K562 (cell line): Measurements from ENCODE around the gene TRIM37. TPM values are rescaled to one million over a fixed set of nuclear protein-coding genes. Genes with fewer than 3 reads are reported as not detected.

Experiments
- BRF1 ChIP-seq: IDR thresholded peaks from 3 replicates; pipeline ENCODE4 v1.6.1; 2011; ENCODE audit warnings: borderline replicate concordance, mild to moderate bottlenecking; ENCODE audit not compliant: insufficient read length; ENCODE audit errors: extremely low read depth
- ETV6 ChIP-seq, 3 experiments: fragments of 150-350 bp in 1 of 3; sonication (generic) in 1 of 3; formaldehyde crosslinking in 1 of 3; IDR thresholded peaks; 2 replicates each; pipeline versions ENCODE4 v1.6.1 to v1.8.0; 2014 to 2022; ENCODE audit warnings: borderline replicate concordance in 2 of 3, low read depth in 2 of 3, antibody characterized with exemption in 1 of 3, low read length in 1 of 3, mild to moderate bottlenecking in 1 of 3, missing genetic modification reagents in 1 of 3
- FOXK2 ChIP-seq, 2 experiments: fragments of 450-650 bp; IDR thresholded peaks in 1 of 2; conservative IDR thresholded peaks in 1 of 2; 2 replicates each; pipeline ENCODE4 v1.6.1; 2016; ENCODE audit warnings: low read depth in 2 of 2, mild to moderate bottlenecking in 1 of 2
- HEY1 ChIP-seq: fragments of 250-450 bp; sonication (Bioruptor Pico); IDR thresholded peaks from 2 replicates; pipeline ENCODE4 v1.5.0; 2020; ENCODE audit warnings: mild to moderate bottlenecking, moderate library complexity, borderline replicate concordance
- KLF13 ChIP-seq: fragments of 450-650 bp; IDR thresholded peaks from 2 replicates; pipeline ENCODE4 v1.6.1; 2016; ENCODE audit warnings: missing genetic modification characterization, low read depth, mild to moderate bottlenecking, missing compliant biosample characterization, moderate library complexity, borderline replicate concordance
- LCOR ChIP-seq: sonication (generic); formaldehyde crosslinking; IDR thresholded peaks from 2 replicates; pipeline ENCODE4 v1.8.0; 2022; ENCODE audit warnings: mild to moderate bottlenecking, missing genetic modification reagents
- MAFF ChIP-seq: IDR thresholded peaks from 2 replicates; pipeline ENCODE4 v1.6.1; 2012; ENCODE audit warnings: low read length, improper control_type of control experiment
- MAZ ChIP-seq, 2 experiments: fragments of 450-650 bp in 1 of 2; sonication (generic) in 1 of 2; formaldehyde crosslinking; IDR thresholded peaks in 1 of 2; conservative IDR thresholded peaks in 1 of 2; 2 replicates each; pipeline versions ENCODE4 v1.4.0 to v1.5.0; 2020; ENCODE audit warnings: mild to moderate bottlenecking in 1 of 2, missing genetic modification reagents in 1 of 2
- MEIS2 ChIP-seq: fragments of 450-650 bp; IDR thresholded peaks from 2 replicates; pipeline ENCODE4 v1.6.1; 2014; ENCODE audit warnings: mild to moderate bottlenecking; ENCODE audit not compliant: partially characterized antibody
- MTA1 ChIP-seq: fragments of 450-650 bp; IDR thresholded peaks from 2 replicates; pipeline ENCODE4 v1.6.1; 2017; ENCODE audit warnings: borderline replicate concordance
- NCOA6 ChIP-seq: fragments of 450-650 bp; IDR thresholded peaks from 2 replicates; pipeline ENCODE4 v1.6.1; 2017; ENCODE audit warnings: mild to moderate bottlenecking
- POLR2AphosphoS2 ChIP-seq: IDR thresholded peaks from 2 replicates; pipeline ENCODE4 v1.6.1; 2012; ENCODE audit warnings: low read length, improper control_type of control experiment
- PPARD ChIP-seq: fragments of 250-450 bp; sonication (Bioruptor Pico); IDR thresholded peaks from 2 replicates; pipeline ENCODE4 v1.8.0; 2022; ENCODE audit warnings: inconsistent platforms, mild to moderate bottlenecking, moderate library complexity
- RBFOX2 ChIP-seq: fragments of 200-400 bp; formaldehyde crosslinking; IDR thresholded peaks from 2 replicates; pipeline ENCODE4 v1.6.1; 2017; ENCODE audit warnings: low read depth, mild to moderate bottlenecking, low read length, moderate library complexity
- SMC3 ChIP-seq: conservative IDR thresholded peaks from 2 replicates; pipeline ENCODE4 v1.6.1; 2011; ENCODE audit warnings: low read depth, low read length, improper control_type of control experiment; ENCODE audit not compliant: insufficient read depth
- SRSF7 ChIP-seq: fragments of 200-400 bp; formaldehyde crosslinking; optimal IDR thresholded peaks from 2 replicates; pipeline ENCODE3; 2017; ENCODE audit warnings: mild to moderate bottlenecking, low read depth, low read length
- TCF7L2 ChIP-seq: fragments of 150-350 bp; IDR thresholded peaks from 2 replicates; pipeline ENCODE4 v1.6.1; 2016; ENCODE audit warnings: low read depth, mild to moderate bottlenecking, low read length, moderate library complexity
- U2AF2 ChIP-seq: fragments of 200-400 bp; formaldehyde crosslinking; optimal IDR thresholded peaks from 2 replicates; pipeline ENCODE3; 2017; ENCODE audit warnings: low read depth, mild to moderate bottlenecking, low read length
- ZBED1 ChIP-seq: IDR thresholded peaks from 2 replicates; pipeline ENCODE4 v1.6.1; 2014
- ZBTB1 ChIP-seq: sonication (generic); formaldehyde crosslinking; IDR thresholded peaks from 2 replicates; pipeline ENCODE4 v1.8.1; 2023; ENCODE audit warnings: missing genetic modification reagents, low read depth, mild to moderate bottlenecking, borderline replicate concordance
- ZC3H11A ChIP-seq: IDR thresholded peaks from 2 replicates; pipeline ENCODE4 v1.6.1; 2012; ENCODE audit warnings: low read depth, low read length, improper control_type of control experiment
- ZNF408 ChIP-seq: fragments of 250-450 bp; sonication (Bioruptor Pico); IDR thresholded peaks from 2 replicates; pipeline ENCODE4 v1.4.0; 2020; ENCODE audit warnings: low read depth, mild to moderate bottlenecking, moderate library complexity
- ZNF785 ChIP-seq: fragments of 250-450 bp; sonication (Bioruptor Pico); IDR thresholded peaks from 2 replicates; pipeline ENCODE4 v1.4.0; 2020; ENCODE audit warnings: mild to moderate bottlenecking
- polyA plus RNA-seq, 8 experiments: library from polyadenylated mRNA; depleted of rRNA in 4 of 8; stranded (reverse) in 5 of 8; unstranded in 3 of 8; fragments of >200 nt; fragmentation: Nextera tagmentation in 2 of 8; fragmentation: Illumina TruSeq in 1 of 8; extraction: Ambion mirVana in 2 of 8; extraction: Trizol in 1 of 8; gene quantifications; 2 replicates each; pipeline versions ENCODE4 v1.2.1 to v1.2.3, GENCODE V29; 2011 to 2014; ENCODE audit warnings: inconsistent platforms in 1 of 8, missing spikeins in 1 of 8
- total RNA-seq, 7 experiments: library from RNA; depleted of rRNA in 6 of 7; stranded (reverse); fragments of >200 nt in 6 of 7; fragmentation: Illumina TruSeq in 2 of 7; extraction: Trizol in 2 of 7; gene quantifications; 2 replicates each; pipeline versions ENCODE4 v1.2.1 to v1.2.3, GENCODE V29; 2011 to 2021; ENCODE audit warnings: low replicate concordance in 1 of 7
- TF ChIP-seq, protein P1 (sequence below): fragments of 250-450 bp; sonication (Bioruptor Pico); IDR thresholded peaks from 2 replicates; pipeline ENCODE4 v1.8.0; 2021; ENCODE audit warnings: borderline replicate concordance, mild to moderate bottlenecking, moderate library complexity; ENCODE audit not compliant: poor library complexity, severe bottlenecking
- TF ChIP-seq, protein P2 (sequence below): IDR thresholded peaks from 3 replicates; pipeline ENCODE4 v1.6.1; 2011; ENCODE audit warnings: borderline replicate concordance, mild to moderate bottlenecking; ENCODE audit not compliant: insufficient read length, insufficient read depth
- TF ChIP-seq, protein P3 (sequence below): fragments of 200-800 bp; sonication (Bioruptor generic); IDR thresholded peaks from 2 replicates; pipeline ENCODE4 v1.6.1; 2017; ENCODE audit warnings: missing genetic modification characterization, missing compliant biosample characterization

Gene TRIM37
- total and polyA plus RNA-seq, 9 of the 15 experiments (the other 6 are each of a cell fraction or from before 2014, with no cell fraction given), result 4.5 to 31.4 (median 23.8) TPM

DNA sequence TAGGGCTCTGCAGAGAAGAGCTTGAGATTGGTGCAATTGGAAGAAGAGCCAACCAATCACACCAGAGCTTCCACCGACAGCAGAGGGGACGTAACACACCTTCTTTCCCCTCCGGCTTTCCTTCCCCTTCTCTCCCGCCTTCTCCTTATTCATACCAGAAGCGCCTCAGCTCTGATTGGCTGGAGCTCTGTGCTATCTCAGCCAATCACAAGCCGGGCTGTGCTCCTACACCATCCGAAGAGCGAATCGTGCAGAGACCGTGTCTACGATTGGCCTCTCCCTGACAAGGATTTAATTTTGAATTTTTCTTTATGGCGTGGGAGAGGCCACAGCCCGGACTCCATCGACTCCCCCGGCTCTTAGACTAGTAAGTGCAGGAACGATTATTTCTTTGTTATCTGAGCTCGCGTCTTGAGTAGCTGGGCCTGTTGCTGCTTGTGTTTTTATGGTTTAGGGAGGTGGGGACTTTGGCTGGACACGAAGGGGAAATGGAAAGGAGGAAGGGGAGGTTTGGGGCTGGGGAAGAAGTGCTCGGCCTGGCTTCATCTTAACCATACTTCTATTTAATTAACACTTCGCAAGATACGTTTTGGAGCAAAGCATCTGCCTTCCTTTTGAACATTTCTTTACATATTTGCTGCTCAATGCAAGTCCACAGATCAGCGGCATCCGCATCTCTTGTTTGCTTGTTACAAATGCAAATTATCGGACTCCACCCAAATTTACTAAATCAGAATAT is 48.9 kb upstream of the TRIM37 start, which contains the start of gene PRR11 (continued):
- TF ChIP-seq ZNF408 (CRISPR knock-in tag), result no peak
- no peak for TF ChIP-seq ZBTB1 (CRISPR knock-in tag)
- TF ChIP-seq TCF7L2, result no peak
- TF ChIP-seq MAZ (CRISPR knock-in tag; conservative IDR thresholded peaks at IDR 0.05 in 1 of 2, IDR thresholded peaks at IDR 0.05 in 1 of 2), result no peak; a peak in 1 of 4 replicates
- no peak for TF ChIP-seq ETV6 (IDR thresholded peaks at IDR 0.05; ENCODE audit: borderline replicate concordance in 1 of 2, low read depth in 2 of 2, low read length in 1 of 2)
- no peak for TF ChIP-seq ETV6 (CRISPR knock-in tag; IDR thresholded peaks at IDR 0.05; ENCODE audit: borderline replicate concordance)
- no peak for TF ChIP-seq ZNF785 (CRISPR knock-in tag)
- no peak for TF ChIP-seq U2AF2
- no peak for TF ChIP-seq ZC3H11A
- TF ChIP-seq, protein P1, sequence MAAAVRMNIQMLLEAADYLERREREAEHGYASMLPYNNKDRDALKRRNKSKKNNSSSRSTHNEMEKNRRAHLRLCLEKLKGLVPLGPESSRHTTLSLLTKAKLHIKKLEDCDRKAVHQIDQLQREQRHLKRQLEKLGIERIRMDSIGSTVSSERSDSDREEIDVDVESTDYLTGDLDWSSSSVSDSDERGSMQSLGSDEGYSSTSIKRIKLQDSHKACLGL, result no peak
- TF ChIP-seq HEY1 (CRISPR knock-in tag), result no peak
- no peak for TF ChIP-seq POLR2AphosphoS2
- peak; percentile 58; the same call in 1 of the 2 replicates for TF ChIP-seq LCOR
- TF ChIP-seq ZBED1, result no peak
- TF ChIP-seq RBFOX2, result no peak
- no peak for TF ChIP-seq BRF1
- TF ChIP-seq FOXK2 (conservative IDR thresholded peaks at IDR 0.05 in 1 of 2, IDR thresholded peaks at IDR 0.05 in 1 of 2; ENCODE audit: low read depth in 2 of 2), result peak; percentile 9; a peak in 1 of 4 replicates
- no peak for TF ChIP-seq NCOA6
- TF ChIP-seq MAFF, result no peak
- no peak for TF ChIP-seq SRSF7
- TF ChIP-seq KLF13 (tag), result no peak
- TF ChIP-seq, protein P2, sequence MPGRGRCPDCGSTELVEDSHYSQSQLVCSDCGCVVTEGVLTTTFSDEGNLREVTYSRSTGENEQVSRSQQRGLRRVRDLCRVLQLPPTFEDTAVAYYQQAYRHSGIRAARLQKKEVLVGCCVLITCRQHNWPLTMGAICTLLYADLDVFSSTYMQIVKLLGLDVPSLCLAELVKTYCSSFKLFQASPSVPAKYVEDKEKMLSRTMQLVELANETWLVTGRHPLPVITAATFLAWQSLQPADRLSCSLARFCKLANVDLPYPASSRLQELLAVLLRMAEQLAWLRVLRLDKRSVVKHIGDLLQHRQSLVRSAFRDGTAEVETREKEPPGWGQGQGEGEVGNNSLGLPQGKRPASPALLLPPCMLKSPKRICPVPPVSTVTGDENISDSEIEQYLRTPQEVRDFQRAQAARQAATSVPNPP, result no peak
- TF ChIP-seq SMC3, result no peak
- TF ChIP-seq MTA1, result no peak
- no peak for TF ChIP-seq MEIS2
- TF ChIP-seq, protein P3, sequence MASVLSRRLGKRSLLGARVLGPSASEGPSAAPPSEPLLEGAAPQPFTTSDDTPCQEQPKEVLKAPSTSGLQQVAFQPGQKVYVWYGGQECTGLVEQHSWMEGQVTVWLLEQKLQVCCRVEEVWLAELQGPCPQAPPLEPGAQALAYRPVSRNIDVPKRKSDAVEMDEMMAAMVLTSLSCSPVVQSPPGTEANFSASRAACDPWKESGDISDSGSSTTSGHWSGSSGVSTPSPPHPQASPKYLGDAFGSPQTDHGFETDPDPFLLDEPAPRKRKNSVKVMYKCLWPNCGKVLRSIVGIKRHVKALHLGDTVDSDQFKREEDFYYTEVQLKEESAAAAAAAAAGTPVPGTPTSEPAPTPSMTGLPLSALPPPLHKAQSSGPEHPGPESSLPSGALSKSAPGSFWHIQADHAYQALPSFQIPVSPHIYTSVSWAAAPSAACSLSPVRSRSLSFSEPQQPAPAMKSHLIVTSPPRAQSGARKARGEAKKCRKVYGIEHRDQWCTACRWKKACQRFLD (CRISPR knock-in tag), result peak; percentile 60
- TF ChIP-seq PPARD (CRISPR knock-in tag), result no peak
